CD1c-positive myeloid dendritic cell (primary cell): Measurements from ENCODE around the gene CTBP2.
"Not testable (repeated sequence)": the region's sequence is repeated elsewhere in the genome, so short reads cannot be mapped to it uniquely, and the experiment has no call there.

Experiments
- DNase-seq: peaks from one replicate; pipeline ENCODE4 v3.0.0-alpha.2; 2016; ENCODE audit errors: extremely low spot score

Gene CTBP2

GRCh38 chr10:125064681-125065492 is 95.5 kb downstream of the CTBP2 start:
- peak; percentile 70 for DNase-seq

GRCh38 chr10:125063256-125063925 is 97.0 kb downstream of the CTBP2 start:
- DNase-seq, result no peak

GRCh38 chr10:125062914-125063230 is 97.5 kb downstream of the CTBP2 start:
- no peak for DNase-seq

- no peak for DNase-seq
Measured at GRCh38 chr10:125062227-125062913, 98.0 kb downstream of the CTBP2 start.

GRCh38 chr10:125061557-125062226 is 98.7 kb downstream of the CTBP2 start:
- DNase-seq, result peak; percentile 80

GRCh38 chr10:125060826-125061556 is 99.4 kb downstream of the CTBP2 start:
- DNase-seq, result peak; percentile 86

GRCh38 chr10:125060482-125060825 is 99.9 kb downstream of the CTBP2 start:
- DNase-seq, result no peak

- DNase-seq, result no peak
Measured at GRCh38 chr10:125060026-125060425, 100.3 kb downstream of the CTBP2 start.

- not testable (repeated sequence) for DNase-seq
Measured at GRCh38 chr10:125059348-125059747, 101.0 kb downstream of the CTBP2 start.

GRCh38 chr10:125057158-125058001 is 103.0 kb downstream of the CTBP2 start:
- DNase-seq, result peak; percentile 85

- DNase-seq, result no peak
Measured at GRCh38 chr10:125056161-125057132, 103.9 kb downstream of the CTBP2 start.

- no peak for DNase-seq
Measured at GRCh38 chr10:125055446-125055845, 104.9 kb downstream of the CTBP2 start.

- no peak for DNase-seq
Measured at GRCh38 chr10:125054669-125055268, 105.6 kb downstream of the CTBP2 start.

- DNase-seq, result no peak
Measured at GRCh38 chr10:125054216-125054615, 106.1 kb downstream of the CTBP2 start.

- no peak for DNase-seq
Measured at GRCh38 chr10:125052146-125052545, 108.2 kb downstream of the CTBP2 start.

GRCh38 chr10:125050383-125050782 is 110.0 kb downstream of the CTBP2 start:
- no peak for DNase-seq

- DNase-seq, result no peak
Measured at GRCh38 chr10:125049216-125049881, 111.0 kb downstream of the CTBP2 start.

GRCh38 chr10:125048094-125048864 is 112.1 kb downstream of the CTBP2 start:
- peak; percentile 89 for DNase-seq
